Lower leg skin (tissue), 3 donors: Measurements from ENCODE around the gene CREB5.

Experiments used
- POLR2A ChIP-seq, 2 donors: fragments of 450-650 bp; IDR thresholded peaks; one replicate each; pipeline ENCODE4 v1.6.1; 2016 to 2017; ENCODE audit warnings: antibody characterized with exemption in 2 of 2, mild to moderate bottlenecking in 1 of 2, moderate library complexity in 1 of 2
- TF ChIP-seq, protein P1 (sequence below), 3 donors: fragments of 450-650 bp; IDR thresholded peaks; one replicate each; pipeline ENCODE4 v1.5.1; 2016; ENCODE audit warnings: antibody characterized with exemption in 3 of 3, mild to moderate bottlenecking in 3 of 3, moderate library complexity in 2 of 3

DNA sequence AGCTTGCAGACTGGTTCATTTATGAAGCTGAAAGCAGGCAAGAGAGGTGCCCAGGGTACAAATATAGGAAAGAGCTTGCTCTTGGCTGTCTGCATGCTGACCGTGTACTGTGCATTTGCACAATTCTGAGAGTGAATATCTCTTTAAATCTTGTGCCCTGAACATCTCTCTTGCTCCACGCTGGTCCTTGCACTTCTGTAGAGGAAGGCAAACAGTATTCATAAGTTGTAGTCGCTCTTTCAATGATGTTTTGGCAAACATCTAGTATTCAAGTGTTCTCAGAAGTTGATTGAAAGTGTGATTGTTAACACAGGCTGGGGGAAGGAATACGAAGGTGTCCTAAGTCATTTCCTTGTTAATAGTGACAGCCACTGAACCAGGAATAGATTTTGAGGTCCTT is 332.6 kb downstream of the CREB5 start:
- TF ChIP-seq, protein P1, sequence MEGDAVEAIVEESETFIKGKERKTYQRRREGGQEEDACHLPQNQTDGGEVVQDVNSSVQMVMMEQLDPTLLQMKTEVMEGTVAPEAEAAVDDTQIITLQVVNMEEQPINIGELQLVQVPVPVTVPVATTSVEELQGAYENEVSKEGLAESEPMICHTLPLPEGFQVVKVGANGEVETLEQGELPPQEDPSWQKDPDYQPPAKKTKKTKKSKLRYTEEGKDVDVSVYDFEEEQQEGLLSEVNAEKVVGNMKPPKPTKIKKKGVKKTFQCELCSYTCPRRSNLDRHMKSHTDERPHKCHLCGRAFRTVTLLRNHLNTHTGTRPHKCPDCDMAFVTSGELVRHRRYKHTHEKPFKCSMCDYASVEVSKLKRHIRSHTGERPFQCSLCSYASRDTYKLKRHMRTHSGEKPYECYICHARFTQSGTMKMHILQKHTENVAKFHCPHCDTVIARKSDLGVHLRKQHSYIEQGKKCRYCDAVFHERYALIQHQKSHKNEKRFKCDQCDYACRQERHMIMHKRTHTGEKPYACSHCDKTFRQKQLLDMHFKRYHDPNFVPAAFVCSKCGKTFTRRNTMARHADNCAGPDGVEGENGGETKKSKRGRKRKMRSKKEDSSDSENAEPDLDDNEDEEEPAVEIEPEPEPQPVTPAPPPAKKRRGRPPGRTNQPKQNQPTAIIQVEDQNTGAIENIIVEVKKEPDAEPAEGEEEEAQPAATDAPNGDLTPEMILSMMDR (IDR thresholded peaks at IDR 0.05) = no peak
- no peak for TF ChIP-seq POLR2A (IDR thresholded peaks at IDR 0.05)
